SK-N-SH (cell line): ENCODE results near the gene CKB. TPM values are rescaled to one million over a fixed set of nuclear protein-coding genes. Genes with fewer than 3 reads are reported as not detected.

ENCODE experiments used
- CTCF ChIA-PET: fragments of 300-600, 350-600 bp; formaldehyde crosslinking; extraction: SDS; loops from one replicate; lab custom pipeline; 2021; lab: Yijun Ruan, JAX
- POLR2A ChIA-PET: fragments of 350-600 bp; sonication (Branson Sonifier 250); formaldehyde crosslinking; extraction: SDS; loops from one replicate; lab custom pipeline; 2020; ENCODE audit warnings: antibody characterized with exemption, inconsistent platforms; lab: Yijun Ruan, JAX
- DNase-seq: peaks from one replicate; pipeline ENCODE4 v3.0.0; 2012
- H2AFZ ChIP-seq: fragments of 200-600 bp; sonication (generic); 2 replicates; pipeline ENCODE4 v1.8.1; 2016; ENCODE audit warnings: antibody characterized with exemption, mild to moderate bottlenecking, low read depth
- H3F3A ChIP-seq: fragments of 200-600 bp; sonication (generic); replicated peaks from 2 replicates; pipeline ENCODE3; 2016; ENCODE audit warnings: antibody characterized with exemption, mild to moderate bottlenecking; ENCODE audit not compliant: insufficient read depth
- H3K27ac ChIP-seq, 2 experiments: fragments of 200-500 bp in 1 of 2; fragments of 200-600 bp in 1 of 2; sonication (Bioruptor generic) in 1 of 2; sonication (generic), shearing (Covaris generic) in 1 of 2; 2 replicates each; pipeline versions ENCODE4 v1.5.1 to v1.6.1; 2014 to 2016; ENCODE audit warnings: low read depth in 2 of 2, inconsistent platforms in 1 of 2, low read length in 1 of 2, mild to moderate bottlenecking in 1 of 2, mixed read lengths in 1 of 2
- H3K27me3 ChIP-seq: fragments of 200-600 bp; sonication (generic), shearing (Covaris generic); 2 replicates; pipeline ENCODE4 v1.6.1; 2016; ENCODE audit warnings: mixed run types; ENCODE audit not compliant: insufficient read depth
- H3K36me3 ChIP-seq, 2 experiments: fragments of 200-500 bp in 1 of 2; fragments of 200-600 bp in 1 of 2; sonication (Bioruptor generic) in 1 of 2; sonication (generic) in 1 of 2; replicated peaks in 1 of 2; 2 replicates each; pipeline versions ENCODE3 to v1.5.1; 2014 to 2016; ENCODE audit warnings: low read length in 1 of 2, mild to moderate bottlenecking in 1 of 2; ENCODE audit not compliant: insufficient read depth in 2 of 2, control insufficient read depth in 1 of 2
- H3K4me1 ChIP-seq, 2 experiments: fragments of 200-500 bp in 1 of 2; fragments of 200-600 bp in 1 of 2; sonication (Bioruptor generic) in 1 of 2; sonication (generic), shearing (Covaris generic) in 1 of 2; 2 replicates each; pipeline versions ENCODE4 v1.5.1 to v1.6.1; 2014 to 2016; ENCODE audit warnings: low read depth in 1 of 2, low read length in 1 of 2, mixed run types in 1 of 2; ENCODE audit not compliant: insufficient read depth in 2 of 2, control insufficient read depth in 1 of 2
- H3K4me2 ChIP-seq: fragments of 200-600 bp; sonication (generic), shearing (Covaris generic); 2 replicates; pipeline ENCODE4 v1.6.1; 2017; ENCODE audit warnings: mixed run types
- H3K4me3 ChIP-seq, 2 experiments: fragments of 200-500 bp in 1 of 2; fragments of 200-600 bp in 1 of 2; sonication (Bioruptor generic) in 1 of 2; sonication (generic), shearing (Covaris generic) in 1 of 2; 2 replicates each; pipeline versions ENCODE4 v1.5.1 to v1.8.1; 2014 to 2016; ENCODE audit warnings: low read depth in 2 of 2, inconsistent platforms in 1 of 2, low read length in 1 of 2, mild to moderate bottlenecking in 1 of 2, mixed read lengths in 1 of 2, moderate library complexity in 1 of 2
- H3K79me2 ChIP-seq: fragments of 200-600 bp; sonication (generic); 2 replicates; pipeline ENCODE4 v1.8.1; 2017; ENCODE audit warnings: mild to moderate bottlenecking; ENCODE audit not compliant: insufficient read depth
- H3K9ac ChIP-seq: fragments of 200-600 bp; sonication (generic); 2 replicates; pipeline ENCODE4 v1.6.1; 2017; ENCODE audit warnings: mixed run types
- H3K9me2 ChIP-seq: fragments of 200-600 bp; sonication (generic); 2 replicates; pipeline ENCODE4 v1.6.1; 2017; ENCODE audit warnings: mixed run types
- H3K9me3 ChIP-seq: fragments of 200-600 bp; sonication (generic); 2 replicates; pipeline ENCODE4 v1.6.1; 2017; ENCODE audit warnings: mixed run types, mild to moderate bottlenecking, moderate library complexity
- H4K20me1 ChIP-seq: fragments of 200-600 bp; sonication (generic); 2 replicates; pipeline ENCODE4 v1.6.1; 2017; ENCODE audit warnings: mild to moderate bottlenecking, mixed run types; ENCODE audit not compliant: insufficient read depth
- CHD2 ChIP-seq: fragments of 150-350 bp; IDR thresholded peaks from 2 replicates; pipeline ENCODE4 v1.6.1; 2018; ENCODE audit warnings: low read length; ENCODE audit not compliant: partially characterized antibody
- EP300 ChIP-seq, 2 experiments: IDR thresholded peaks; 2 replicates each; pipeline versions ENCODE4 v1.4.0 to v1.6.1; 2012; ENCODE audit warnings: borderline replicate concordance in 1 of 2, low read depth in 1 of 2, low read length in 1 of 2
- FOXJ3 ChIP-seq: sonication (generic); formaldehyde crosslinking; IDR thresholded peaks from 2 replicates; pipeline ENCODE4 v1.5.1; 2020; ENCODE audit warnings: mild to moderate bottlenecking, missing genetic modification reagents
- GABPA ChIP-seq: IDR thresholded peaks from 2 replicates; pipeline ENCODE4 v1.4.0; 2012; ENCODE audit warnings: low read depth, mild to moderate bottlenecking
- MXI1 ChIP-seq: IDR thresholded peaks from 2 replicates; pipeline ENCODE4 v1.6.1; 2012; ENCODE audit warnings: mild to moderate bottlenecking, low read depth, low read length, improper control_type of control experiment
- NFIC ChIP-seq: IDR thresholded peaks from 2 replicates; pipeline ENCODE4 v1.4.0; 2012; ENCODE audit warnings: borderline replicate concordance
- POLR2AphosphoS5 ChIP-seq: IDR thresholded peaks from 2 replicates; pipeline ENCODE4 v1.6.1; 2012; ENCODE audit warnings: low read depth, low read length
- RFX5 ChIP-seq: IDR thresholded peaks from 2 replicates; pipeline ENCODE4 v1.6.1; 2012; ENCODE audit warnings: mild to moderate bottlenecking, improper control_type of control experiment, low read length
- SIN3A ChIP-seq: IDR thresholded peaks from 2 replicates; pipeline ENCODE4 v1.6.1; 2012; ENCODE audit warnings: low read depth, mild to moderate bottlenecking, low read length, moderate library complexity, borderline replicate concordance
- SMC3 ChIP-seq: IDR thresholded peaks from 2 replicates; pipeline ENCODE4 v1.6.1; 2012; ENCODE audit warnings: low read depth, low read length, improper control_type of control experiment
- TAF1 ChIP-seq: IDR thresholded peaks from 2 replicates; pipeline ENCODE4 v1.6.1; 2012; ENCODE audit warnings: low read depth, mild to moderate bottlenecking, low read length, moderate library complexity, borderline replicate concordance
- YY1 ChIP-seq: IDR thresholded peaks from 2 replicates; pipeline ENCODE4 v1.4.0; 2012; ENCODE audit warnings: low read depth, mild to moderate bottlenecking
- WGBS: methylation state at CpG from one replicate; pipeline ENCODE4 v1.1.6; 2017; ENCODE audit warnings: low lambda C conversion rate; 5-methylcytosine and 5-hydroxymethylcytosine counted together
- polyA plus RNA-seq, 3 experiments: library from polyadenylated mRNA; depleted of rRNA; stranded (reverse); fragments of >200 nt; gene quantifications; 2 replicates each; pipeline ENCODE4 v1.2.3, GENCODE V29; 2012
- TF ChIP-seq, protein P1 (sequence below): IDR thresholded peaks from 2 replicates; pipeline ENCODE4 v1.6.1; 2012; ENCODE audit warnings: mild to moderate bottlenecking, low read depth, low read length, moderate library complexity
- TF ChIP-seq, protein P2 (sequence below): fragments of 150-350 bp; IDR thresholded peaks from 2 replicates; pipeline ENCODE4 v1.6.1; 2017; ENCODE audit warnings: antibody characterized with exemption, low read length, low read depth, borderline replicate concordance
- TF ChIP-seq, protein P3 (sequence below): IDR thresholded peaks from 2 replicates; pipeline ENCODE4 v1.4.0; 2012; ENCODE audit warnings: low read depth, borderline replicate concordance
- TF ChIP-seq, protein P4 (sequence below): IDR thresholded peaks from 2 replicates; pipeline ENCODE4 v1.4.0; 2012; ENCODE audit warnings: low read depth

CKB gene
- polyA plus RNA-seq, 1 of the 3 experiments (the other 2 are of a cell fraction), result 53.0 TPM

DNA sequence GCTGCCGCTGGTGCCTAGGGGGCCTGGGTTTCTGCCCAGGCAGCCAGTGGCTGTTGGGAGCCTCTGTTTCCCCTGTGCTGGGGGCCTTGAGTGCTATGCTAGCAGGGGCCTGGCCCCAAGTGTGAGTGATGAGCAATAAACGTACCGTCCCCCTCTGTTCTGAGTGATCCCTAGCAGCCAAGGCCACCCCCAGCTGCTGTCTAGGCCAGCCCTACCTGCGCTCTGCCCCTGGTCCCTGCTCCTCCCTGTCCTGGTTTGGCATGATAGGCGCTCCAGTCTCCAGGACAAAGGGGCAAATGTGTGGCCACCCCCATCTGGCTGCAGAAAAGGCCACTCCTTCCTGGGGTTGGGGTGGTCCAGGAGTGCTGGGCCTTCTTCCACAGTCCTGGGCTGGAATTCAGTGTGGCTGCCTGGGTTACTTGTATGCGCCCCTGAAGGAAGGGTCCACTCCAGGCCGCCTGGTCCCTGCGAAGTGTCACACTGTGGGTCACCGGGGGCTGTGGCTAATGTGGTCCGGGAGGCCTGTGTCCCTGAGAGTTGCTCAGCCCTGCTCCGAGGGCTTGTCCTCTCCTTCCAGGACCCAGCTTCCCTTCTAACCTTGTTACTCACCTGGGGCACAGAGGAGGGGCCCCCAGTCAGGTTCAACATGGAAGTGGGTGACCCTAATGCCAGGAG, 13.4 kb upstream of the CKB start:
- no peaks in the 10 kb centered on the region for H3K9me2 ChIP-seq
- H3K27me3 ChIP-seq, result no peaks in the 10 kb centered on the region
- peaks cover 11 to 18% of the 10 kb centered on the region in 2 experiments; a peak in 3 of 4 replicates for H3K4me1 ChIP-seq
- H3K79me2 ChIP-seq, result peaks cover 14% of the 10 kb centered on the region; the same call in 1 of the 2 replicates
- H3K4me2 ChIP-seq, result no peak overlapping the region
- TF ChIP-seq, protein P1, sequence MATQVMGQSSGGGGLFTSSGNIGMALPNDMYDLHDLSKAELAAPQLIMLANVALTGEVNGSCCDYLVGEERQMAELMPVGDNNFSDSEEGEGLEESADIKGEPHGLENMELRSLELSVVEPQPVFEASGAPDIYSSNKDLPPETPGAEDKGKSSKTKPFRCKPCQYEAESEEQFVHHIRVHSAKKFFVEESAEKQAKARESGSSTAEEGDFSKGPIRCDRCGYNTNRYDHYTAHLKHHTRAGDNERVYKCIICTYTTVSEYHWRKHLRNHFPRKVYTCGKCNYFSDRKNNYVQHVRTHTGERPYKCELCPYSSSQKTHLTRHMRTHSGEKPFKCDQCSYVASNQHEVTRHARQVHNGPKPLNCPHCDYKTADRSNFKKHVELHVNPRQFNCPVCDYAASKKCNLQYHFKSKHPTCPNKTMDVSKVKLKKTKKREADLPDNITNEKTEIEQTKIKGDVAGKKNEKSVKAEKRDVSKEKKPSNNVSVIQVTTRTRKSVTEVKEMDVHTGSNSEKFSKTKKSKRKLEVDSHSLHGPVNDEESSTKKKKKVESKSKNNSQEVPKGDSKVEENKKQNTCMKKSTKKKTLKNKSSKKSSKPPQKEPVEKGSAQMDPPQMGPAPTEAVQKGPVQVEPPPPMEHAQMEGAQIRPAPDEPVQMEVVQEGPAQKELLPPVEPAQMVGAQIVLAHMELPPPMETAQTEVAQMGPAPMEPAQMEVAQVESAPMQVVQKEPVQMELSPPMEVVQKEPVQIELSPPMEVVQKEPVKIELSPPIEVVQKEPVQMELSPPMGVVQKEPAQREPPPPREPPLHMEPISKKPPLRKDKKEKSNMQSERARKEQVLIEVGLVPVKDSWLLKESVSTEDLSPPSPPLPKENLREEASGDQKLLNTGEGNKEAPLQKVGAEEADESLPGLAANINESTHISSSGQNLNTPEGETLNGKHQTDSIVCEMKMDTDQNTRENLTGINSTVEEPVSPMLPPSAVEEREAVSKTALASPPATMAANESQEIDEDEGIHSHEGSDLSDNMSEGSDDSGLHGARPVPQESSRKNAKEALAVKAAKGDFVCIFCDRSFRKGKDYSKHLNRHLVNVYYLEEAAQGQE, result no peak
- TF ChIP-seq, protein P2, sequence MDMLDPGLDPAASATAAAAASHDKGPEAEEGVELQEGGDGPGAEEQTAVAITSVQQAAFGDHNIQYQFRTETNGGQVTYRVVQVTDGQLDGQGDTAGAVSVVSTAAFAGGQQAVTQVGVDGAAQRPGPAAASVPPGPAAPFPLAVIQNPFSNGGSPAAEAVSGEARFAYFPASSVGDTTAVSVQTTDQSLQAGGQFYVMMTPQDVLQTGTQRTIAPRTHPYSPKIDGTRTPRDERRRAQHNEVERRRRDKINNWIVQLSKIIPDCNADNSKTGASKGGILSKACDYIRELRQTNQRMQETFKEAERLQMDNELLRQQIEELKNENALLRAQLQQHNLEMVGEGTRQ, result no peak
- TF ChIP-seq YY1 (no peak), EP300 (IDR thresholded peaks at IDR 0.05; ENCODE audit: borderline replicate concordance in 1 of 2, low read depth in 1 of 2, low read length in 1 of 2) (no peak), SMC3 (no peak), MXI1 (no peak), GABPA (no peak), NFIC (no peak), FOXJ3 (CRISPR knock-in tag) (no peak), CHD2 (no peak), RFX5 (no peak), TAF1 (no peak), POLR2AphosphoS5 (no peak), SIN3A (no peak)
- TF ChIP-seq, protein P3, sequence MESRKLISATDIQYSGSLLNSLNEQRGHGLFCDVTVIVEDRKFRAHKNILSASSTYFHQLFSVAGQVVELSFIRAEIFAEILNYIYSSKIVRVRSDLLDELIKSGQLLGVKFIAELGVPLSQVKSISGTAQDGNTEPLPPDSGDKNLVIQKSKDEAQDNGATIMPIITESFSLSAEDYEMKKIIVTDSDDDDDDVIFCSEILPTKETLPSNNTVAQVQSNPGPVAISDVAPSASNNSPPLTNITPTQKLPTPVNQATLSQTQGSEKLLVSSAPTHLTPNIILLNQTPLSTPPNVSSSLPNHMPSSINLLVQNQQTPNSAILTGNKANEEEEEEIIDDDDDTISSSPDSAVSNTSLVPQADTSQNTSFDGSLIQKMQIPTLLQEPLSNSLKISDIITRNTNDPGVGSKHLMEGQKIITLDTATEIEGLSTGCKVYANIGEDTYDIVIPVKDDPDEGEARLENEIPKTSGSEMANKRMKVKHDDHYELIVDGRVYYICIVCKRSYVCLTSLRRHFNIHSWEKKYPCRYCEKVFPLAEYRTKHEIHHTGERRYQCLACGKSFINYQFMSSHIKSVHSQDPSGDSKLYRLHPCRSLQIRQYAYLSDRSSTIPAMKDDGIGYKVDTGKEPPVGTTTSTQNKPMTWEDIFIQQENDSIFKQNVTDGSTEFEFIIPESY, result no peak
- TF ChIP-seq, protein P4, sequence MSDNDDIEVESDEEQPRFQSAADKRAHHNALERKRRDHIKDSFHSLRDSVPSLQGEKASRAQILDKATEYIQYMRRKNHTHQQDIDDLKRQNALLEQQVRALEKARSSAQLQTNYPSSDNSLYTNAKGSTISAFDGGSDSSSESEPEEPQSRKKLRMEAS, result no peak
- no peak overlapping the region for H2AFZ ChIP-seq
- ChIA-PET CTCF (interaction anchor here (2.1 to 5.1 kb wide), 2 partner anchors 11 to 17 kb away, joined by 7 to 31 read pairs; no protein-coding TSS in a partner anchor), POLR2A (interaction anchor here (1.3 kb wide), 1 partner anchor 13 kb away, joined by 3 read pairs; the partner anchor contains the start of gene CKB)
- H4K20me1 ChIP-seq, result peaks cover 6% of the 10 kb centered on the region; the same call in 1 of the 2 replicates
- no peak for DNase-seq
- H3K36me3 ChIP-seq, result peaks cover 0 to 27% of the 10 kb centered on the region in 2 experiments
- 90% methylated on average over 9 of the region's 11 CpGs for whole genome bisulfite sequencing
- H3K9ac ChIP-seq, result no peak overlapping the region
- H3K9me3 ChIP-seq, result no peaks in the 10 kb centered on the region
- peaks cover 11% of the 10 kb centered on the region for H3F3A ChIP-seq
- no peak overlapping the region for H3K4me3 ChIP-seq
- no peak overlapping the region for H3K27ac ChIP-seq
